ENCODE measurements around the gene ENGASE. TPM values are rescaled to one million over a fixed set of nuclear protein-coding genes. Genes with fewer than 3 reads are reported as not detected.

ENGASE gene
- total and polyA plus RNA-seq, 2 donors (not counting 1 experiment from before 2014, with no cell fraction given) = 92.1 to 122 TPM

GRCh38 chr17:79078476-79079190 lies 4.0 kb downstream of the ENGASE start:
- intact Hi-C loops (cut with micrococcal nuclease) = no loop called here
- Histone ChIP-seq H2AFZ (ENCODE audit: insufficient read depth, low read depth, low read length, poor library complexity, severe bottlenecking) (no peak overlapping the region), H3K4me1 (ENCODE audit: control insufficient read depth in 2 of 2, insufficient read depth in 2 of 2, low read length in 2 of 2) (peaks cover 11 to 18% of the 10 kb centered on the region in 2 donors), H3K9ac (ENCODE audit: low read length) (no peak overlapping the region), H3K4me2 (replicated peaks; ENCODE audit: low read depth, low read length, poor library complexity, severe bottlenecking) (no peak overlapping the region), H3K27me3 (replicated peaks in 1 of 4; ENCODE audit: control extremely low read depth in 1 of 4, control insufficient read depth in 3 of 4, insufficient read depth in 4 of 4, low read length in 3 of 4) (no peaks in the 10 kb centered on the region), H4K20me1 (ENCODE audit: control insufficient read depth, insufficient read depth, low read length, poor library complexity, severe bottlenecking) (no peaks in the 10 kb centered on the region), H3K79me2 (ENCODE audit: control insufficient read depth, insufficient read depth, low read length) (no peaks in the 10 kb centered on the region), H3K4me3 (ENCODE audit: control extremely low read depth in 1 of 5, extremely low read depth in 1 of 5, insufficient read depth in 1 of 5, low read depth in 2 of 5, low read length in 4 of 5) (no peak overlapping the region), H3K36me3 (replicated peaks in 1 of 2; ENCODE audit: control extremely low read depth in 1 of 2, control insufficient read depth in 1 of 2, extremely low read depth in 1 of 2, insufficient read depth in 2 of 2, low read length in 1 of 2) (peaks cover 0 to 21% of the 10 kb centered on the region in 2 experiments), H3K27ac (ENCODE audit: low read length in 2 of 2) (no peak overlapping the region), H3K9me3 (ENCODE audit: control extremely low read depth in 1 of 3, control insufficient read depth in 2 of 3, insufficient read depth in 1 of 3, low read length in 2 of 3) (no peaks in the 10 kb centered on the region)
- no peaks in the 10 kb centered on the region for H3K27me3 Mint-ChIP-seq
- peaks cover 10% of the 10 kb centered on the region for H3K4me1 Mint-ChIP-seq
- WGBS (ENCODE audit: insufficient coverage) = 98% methylated on average over 10 of the region's 21 CpGs
- CTCF ChIA-PET = interaction anchor here (0.8 to 1.9 kb wide), 4 partner anchors 16 to 322 kb away, joined by 3 to 5 read pairs (median 4); no protein-coding TSS in a partner anchor
- no peak overlapping the region for H3K27ac Mint-ChIP-seq
- TF ChIP-seq EZH2 (IDR thresholded peaks at IDR 0.05; ENCODE audit: borderline replicate concordance, insufficient read depth, low read depth, low read length, poor library complexity, severe bottlenecking) = no peak
- no peak for TF ChIP-seq CTCF (IDR thresholded peaks at IDR 0.05)
- no peak overlapping the region for H3K4me3 Mint-ChIP-seq
- POLR2A ChIA-PET = no interaction called here
- no peaks in the 10 kb centered on the region for H3K9me3 Mint-ChIP-seq (ENCODE audit: insufficient read depth)
- DNase-seq (no peak), ATAC-seq (ENCODE audit: low read depth) (no peak)
